MM.1S (cell line): ENCODE data around the gene ENKUR.

Source experiments
- DNase-seq: peaks from one replicate; pipeline ENCODE4 v3.0.0-alpha.2; 2015
- H2AFZ ChIP-seq: fragments of 300-600 bp; sonication (generic); 2 replicates; pipeline ENCODE4 v1.6.0; 2016; ENCODE audit warnings: antibody characterized with exemption, low read length
- H3F3A ChIP-seq: fragments of 300-600 bp; sonication (generic); 2 replicates; pipeline ENCODE4 v1.6.1; 2016; ENCODE audit warnings: mild to moderate bottlenecking, antibody characterized with exemption, low read length, moderate library complexity, mixed read lengths; ENCODE audit not compliant: insufficient read depth
- H3K27ac ChIP-seq: fragments of 300-600 bp; sonication (generic); 2 replicates; pipeline ENCODE4 v1.5.1; 2016; ENCODE audit warnings: mild to moderate bottlenecking, low read length
- H3K27me3 ChIP-seq: fragments of 300-600 bp; sonication (generic); replicated peaks from 2 replicates; pipeline ENCODE4 v1.6.0; 2016; ENCODE audit warnings: low read length; ENCODE audit not compliant: insufficient read depth
- H3K36me3 ChIP-seq: fragments of 300-600 bp; sonication (generic); replicated peaks from 2 replicates; pipeline ENCODE4 v1.6.1; 2016; ENCODE audit warnings: mild to moderate bottlenecking, low read length, mixed read lengths; ENCODE audit not compliant: insufficient read depth
- H3K4me1 ChIP-seq: fragments of 300-600 bp; sonication (generic); 2 replicates; pipeline ENCODE4 v1.6.1; 2016; ENCODE audit warnings: low read length, mixed read lengths
- H3K4me2 ChIP-seq: fragments of 300-600 bp; sonication (generic); 2 replicates; pipeline ENCODE4 v1.6.0; 2016; ENCODE audit warnings: low read depth, low read length
- H3K4me3 ChIP-seq: fragments of 300-600 bp; sonication (generic); 2 replicates; pipeline ENCODE4 v1.5.1; 2016; ENCODE audit warnings: low read length, mixed read lengths
- H3K79me2 ChIP-seq: fragments of 300-600 bp; sonication (generic); 2 replicates; pipeline ENCODE4 v1.6.1; 2016; ENCODE audit warnings: mixed run types, low read length, mixed read lengths
- H3K9ac ChIP-seq: fragments of 300-600 bp; sonication (generic); 2 replicates; pipeline ENCODE4 v1.6.1; 2016; ENCODE audit warnings: low read length, mixed read lengths
- H3K9me2 ChIP-seq: fragments of 300-600 bp; sonication (generic); replicated peaks from 2 replicates; pipeline ENCODE4 v1.6.1; 2016; ENCODE audit warnings: mild to moderate bottlenecking, low read length, mixed read lengths; ENCODE audit not compliant: insufficient read depth
- H3K9me3 ChIP-seq: fragments of 300-600 bp; sonication (generic); replicated peaks from 2 replicates; pipeline ENCODE4 v1.6.1; 2016; ENCODE audit warnings: mild to moderate bottlenecking, low read length, mixed read lengths; ENCODE audit not compliant: insufficient read depth
- H4K20me1 ChIP-seq: fragments of 300-600 bp; sonication (generic); 2 replicates; pipeline ENCODE4 v1.6.1; 2016; ENCODE audit warnings: mild to moderate bottlenecking, low read length, moderate library complexity, mixed read lengths; ENCODE audit not compliant: insufficient read depth
- EZH2 ChIP-seq: fragments of 300-600 bp; sonication (generic); optimal IDR thresholded peaks from 2 replicates; pipeline ENCODE3; 2017; ENCODE audit warnings: low read depth, mild to moderate bottlenecking, antibody characterized with exemption, low read length, mixed read lengths
- EZH2phosphoT487 ChIP-seq: fragments of 300-600 bp; sonication (generic); IDR thresholded peaks from 2 replicates; pipeline ENCODE4 v1.6.1; 2018; ENCODE audit warnings: antibody characterized with exemption, low read length
- TF ChIP-seq, protein P1 (sequence below): fragments of 300-600 bp; sonication (generic); IDR thresholded peaks from 2 replicates; pipeline ENCODE4 v1.5.1; 2016; ENCODE audit warnings: antibody characterized with exemption, low read length, mixed read lengths

Gene ENKUR

DNA sequence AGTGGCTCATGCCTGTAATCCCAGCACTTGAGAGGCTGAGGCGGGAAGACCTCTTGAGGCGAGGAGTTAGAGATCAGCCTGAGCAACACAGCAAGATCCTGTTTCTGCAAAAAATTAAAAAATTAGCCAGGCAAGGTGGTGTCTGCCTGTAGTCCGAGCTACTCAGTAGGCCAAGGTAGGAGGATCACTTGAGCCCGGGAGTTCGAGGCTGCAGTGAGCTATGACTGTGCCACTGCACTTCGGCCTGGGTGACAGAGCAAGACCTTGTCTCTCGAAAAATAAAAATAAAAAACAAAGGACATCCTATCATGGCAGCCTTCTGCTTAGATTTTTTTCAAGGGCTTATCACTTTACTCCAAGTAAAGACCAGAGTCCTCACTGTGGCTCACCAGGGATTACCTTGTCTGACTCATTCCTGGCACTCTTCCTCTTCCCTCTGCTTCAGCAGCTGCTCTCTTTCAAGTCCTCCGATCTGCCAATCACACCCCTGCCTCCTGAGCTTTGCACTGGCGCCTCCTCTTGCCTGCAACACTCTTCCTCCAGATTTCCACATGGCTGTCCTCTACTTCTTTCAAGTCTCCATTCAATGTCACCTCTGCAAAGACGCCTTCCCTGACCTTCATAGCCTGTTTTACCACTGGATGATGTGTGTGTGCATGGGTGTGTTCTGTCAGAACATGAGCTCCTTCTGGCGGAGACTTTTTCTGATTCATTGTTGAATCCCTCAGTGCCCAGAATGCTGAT is 71.3 kb downstream of the ENKUR start:
- Histone ChIP-seq H3K79me2 (no peaks in the 10 kb centered on the region), H3K4me2 (no peak overlapping the region), H3K9ac (no peak overlapping the region), H3K9me3 (no peaks in the 10 kb centered on the region), H3K27me3 (no peaks in the 10 kb centered on the region), H3K36me3 (no peaks in the 10 kb centered on the region), H3K4me3 (no peak overlapping the region), H3K9me2 (no peaks in the 10 kb centered on the region), H3K4me1 (no peaks in the 10 kb centered on the region), H4K20me1 (no peaks in the 10 kb centered on the region), H3F3A (no peaks in the 10 kb centered on the region), H3K27ac (no peak overlapping the region), H2AFZ (no peak overlapping the region)
- TF ChIP-seq EZH2phosphoT487: no peak
- no peak for TF ChIP-seq EZH2
- TF ChIP-seq, protein P1, sequence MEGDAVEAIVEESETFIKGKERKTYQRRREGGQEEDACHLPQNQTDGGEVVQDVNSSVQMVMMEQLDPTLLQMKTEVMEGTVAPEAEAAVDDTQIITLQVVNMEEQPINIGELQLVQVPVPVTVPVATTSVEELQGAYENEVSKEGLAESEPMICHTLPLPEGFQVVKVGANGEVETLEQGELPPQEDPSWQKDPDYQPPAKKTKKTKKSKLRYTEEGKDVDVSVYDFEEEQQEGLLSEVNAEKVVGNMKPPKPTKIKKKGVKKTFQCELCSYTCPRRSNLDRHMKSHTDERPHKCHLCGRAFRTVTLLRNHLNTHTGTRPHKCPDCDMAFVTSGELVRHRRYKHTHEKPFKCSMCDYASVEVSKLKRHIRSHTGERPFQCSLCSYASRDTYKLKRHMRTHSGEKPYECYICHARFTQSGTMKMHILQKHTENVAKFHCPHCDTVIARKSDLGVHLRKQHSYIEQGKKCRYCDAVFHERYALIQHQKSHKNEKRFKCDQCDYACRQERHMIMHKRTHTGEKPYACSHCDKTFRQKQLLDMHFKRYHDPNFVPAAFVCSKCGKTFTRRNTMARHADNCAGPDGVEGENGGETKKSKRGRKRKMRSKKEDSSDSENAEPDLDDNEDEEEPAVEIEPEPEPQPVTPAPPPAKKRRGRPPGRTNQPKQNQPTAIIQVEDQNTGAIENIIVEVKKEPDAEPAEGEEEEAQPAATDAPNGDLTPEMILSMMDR: no peak
- no peak for DNase-seq

DNA sequence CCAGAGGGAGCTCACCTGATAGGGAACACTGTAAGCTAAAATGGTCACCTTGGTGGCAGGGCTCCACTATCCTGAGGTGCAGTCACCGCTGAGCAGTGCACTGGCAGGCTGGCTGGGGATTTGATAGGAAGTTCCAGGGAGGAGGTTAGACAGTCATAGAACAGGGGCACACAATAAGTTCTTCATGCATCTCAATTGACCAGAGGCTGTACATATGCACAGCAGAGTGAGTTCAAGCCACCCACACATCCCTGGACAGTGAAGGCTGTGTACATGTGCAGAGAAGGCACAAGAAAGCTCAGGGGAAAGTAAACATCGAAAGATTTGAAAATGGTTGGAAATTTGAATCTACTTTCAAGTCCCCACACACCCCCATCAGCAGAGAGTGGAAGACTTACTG is 77.4 kb downstream of the ENKUR start:
- no peaks in the 10 kb centered on the region for H3K4me1 ChIP-seq
- no peak overlapping the region for H3K4me2 ChIP-seq
- H3K4me3 ChIP-seq: no peak overlapping the region
- H3K27me3 ChIP-seq: no peaks in the 10 kb centered on the region
- no peak overlapping the region for H3K9ac ChIP-seq
- no peak overlapping the region for H3K27ac ChIP-seq
- H3K9me3 ChIP-seq: no peaks in the 10 kb centered on the region
- no peaks in the 10 kb centered on the region for H3K79me2 ChIP-seq
- H3F3A ChIP-seq: no peaks in the 10 kb centered on the region
- no peaks in the 10 kb centered on the region for H3K36me3 ChIP-seq
- no peak for TF ChIP-seq EZH2
- TF ChIP-seq, protein P1: no peak
- TF ChIP-seq EZH2phosphoT487: no peak
- no peak for DNase-seq
- no peaks in the 10 kb centered on the region for H3K9me2 ChIP-seq
- H2AFZ ChIP-seq: no peak overlapping the region
- H4K20me1 ChIP-seq: no peaks in the 10 kb centered on the region

DNA sequence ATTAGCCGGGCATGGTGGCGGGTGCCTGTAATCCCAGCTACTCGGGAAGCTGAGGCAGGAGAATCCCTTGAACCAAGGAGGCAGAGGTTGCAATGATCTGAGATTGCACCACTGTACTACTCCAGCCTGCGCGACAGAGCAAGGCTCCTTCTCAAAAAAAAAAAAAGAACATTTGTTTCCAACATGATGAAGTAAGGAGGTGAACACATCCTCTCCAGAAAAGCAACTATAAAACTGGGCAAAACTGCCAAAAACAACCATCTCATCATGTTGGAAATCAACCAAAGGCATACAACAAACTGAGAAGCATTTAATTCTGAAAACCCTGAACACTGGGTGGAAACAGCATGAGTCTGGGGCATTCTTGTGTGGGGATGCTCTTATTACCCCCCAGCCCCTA is 77.9 kb downstream of the ENKUR start:
- H3K9me3 ChIP-seq: no peaks in the 10 kb centered on the region
- H3F3A ChIP-seq: no peaks in the 10 kb centered on the region
- H3K4me2 ChIP-seq: no peak overlapping the region
- H3K36me3 ChIP-seq: no peaks in the 10 kb centered on the region
- no peaks in the 10 kb centered on the region for H4K20me1 ChIP-seq
- no peaks in the 10 kb centered on the region for H3K79me2 ChIP-seq
- TF ChIP-seq EZH2phosphoT487 (no peak), EZH2 (no peak)
- TF ChIP-seq, protein P1: no peak
- no peak for DNase-seq
- H3K27ac ChIP-seq: no peak overlapping the region
- H3K4me1 ChIP-seq: no peaks in the 10 kb centered on the region
- H2AFZ ChIP-seq: no peak overlapping the region
- no peaks in the 10 kb centered on the region for H3K27me3 ChIP-seq
- H3K9ac ChIP-seq: no peak overlapping the region
- H3K9me2 ChIP-seq: no peaks in the 10 kb centered on the region
- no peak overlapping the region for H3K4me3 ChIP-seq
